GM12801 (cell line): ENCODE measurements around the gene OR52L1.

Experiments used
- TF ChIP-seq, protein P1 (sequence below): IDR thresholded peaks from one replicate; pipeline ENCODE4 v1.5.1; 2011; ENCODE audit warnings: control low read depth; ENCODE audit not compliant: insufficient read length; ENCODE audit errors: extremely low read depth

Gene OR52L1

DNA sequence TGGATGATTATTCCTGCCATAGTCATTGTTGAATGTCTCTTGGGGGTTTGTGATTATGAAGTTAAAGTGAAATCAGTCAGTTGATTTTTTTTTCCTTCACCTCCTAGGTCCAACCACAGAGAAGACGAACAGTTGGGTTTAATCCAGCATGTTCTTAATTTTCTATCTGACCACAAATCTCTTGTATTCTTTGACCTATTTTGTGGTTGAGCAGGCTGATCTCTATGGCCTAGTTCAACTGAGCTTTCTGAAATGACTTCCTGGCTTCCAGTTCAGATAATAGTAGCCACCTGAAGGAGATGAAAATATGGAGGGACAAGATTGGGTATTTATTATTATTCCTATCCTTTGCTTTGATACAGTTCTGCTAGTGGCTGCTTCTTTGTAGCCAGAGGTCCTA is 13.3 kb downstream of the OR52L1 start:
- TF ChIP-seq, protein P1, sequence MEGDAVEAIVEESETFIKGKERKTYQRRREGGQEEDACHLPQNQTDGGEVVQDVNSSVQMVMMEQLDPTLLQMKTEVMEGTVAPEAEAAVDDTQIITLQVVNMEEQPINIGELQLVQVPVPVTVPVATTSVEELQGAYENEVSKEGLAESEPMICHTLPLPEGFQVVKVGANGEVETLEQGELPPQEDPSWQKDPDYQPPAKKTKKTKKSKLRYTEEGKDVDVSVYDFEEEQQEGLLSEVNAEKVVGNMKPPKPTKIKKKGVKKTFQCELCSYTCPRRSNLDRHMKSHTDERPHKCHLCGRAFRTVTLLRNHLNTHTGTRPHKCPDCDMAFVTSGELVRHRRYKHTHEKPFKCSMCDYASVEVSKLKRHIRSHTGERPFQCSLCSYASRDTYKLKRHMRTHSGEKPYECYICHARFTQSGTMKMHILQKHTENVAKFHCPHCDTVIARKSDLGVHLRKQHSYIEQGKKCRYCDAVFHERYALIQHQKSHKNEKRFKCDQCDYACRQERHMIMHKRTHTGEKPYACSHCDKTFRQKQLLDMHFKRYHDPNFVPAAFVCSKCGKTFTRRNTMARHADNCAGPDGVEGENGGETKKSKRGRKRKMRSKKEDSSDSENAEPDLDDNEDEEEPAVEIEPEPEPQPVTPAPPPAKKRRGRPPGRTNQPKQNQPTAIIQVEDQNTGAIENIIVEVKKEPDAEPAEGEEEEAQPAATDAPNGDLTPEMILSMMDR, result no peak

DNA sequence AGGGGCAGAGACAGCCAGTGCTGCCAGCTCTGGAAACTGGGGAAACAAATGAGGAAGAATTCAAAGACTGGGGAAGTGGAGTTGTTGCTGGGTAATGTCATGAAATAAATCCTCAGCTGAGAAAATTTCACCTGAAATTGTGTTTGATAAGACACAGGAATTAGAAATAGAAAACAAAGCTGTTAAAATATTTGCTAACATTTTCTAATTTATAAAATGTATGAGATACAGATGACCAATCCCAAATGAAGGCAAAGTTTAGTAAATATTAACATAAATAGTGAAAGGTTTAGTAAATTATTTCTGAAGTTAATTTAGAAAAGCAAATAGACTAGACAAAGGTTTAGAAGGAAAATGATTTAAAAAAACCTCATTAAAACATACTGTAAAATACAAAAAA is 18.4 kb downstream of the OR52L1 start, which contains the start of gene OR56A5:
Gene OR56A5 (minus strand): TSS at position 101 of the 400 bp plus-strand sequence. CDS start 0 bp downstream, at position 101.
- TF ChIP-seq, protein P1, result no peak

DNA sequence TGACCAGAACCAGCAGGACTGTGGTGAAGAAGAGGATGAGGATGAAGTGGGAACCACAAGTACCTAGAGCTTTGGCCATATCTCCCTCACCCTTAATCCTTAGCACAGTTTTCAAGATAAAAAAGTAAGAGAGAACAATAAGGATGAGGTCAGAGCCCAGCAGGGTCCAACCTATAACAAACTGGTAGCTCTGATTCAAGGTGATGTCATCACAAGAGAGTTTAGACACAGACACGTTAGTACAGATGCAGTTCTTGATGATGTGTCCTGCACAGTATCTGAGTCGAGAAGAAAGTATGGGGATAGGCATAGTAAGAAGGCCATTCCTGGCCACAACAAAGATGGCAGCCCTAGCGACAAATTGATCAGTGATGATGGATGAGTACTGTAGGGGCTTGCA is 19.1 kb downstream of the OR52L1 start:
- TF ChIP-seq, protein P1, result no peak

DNA sequence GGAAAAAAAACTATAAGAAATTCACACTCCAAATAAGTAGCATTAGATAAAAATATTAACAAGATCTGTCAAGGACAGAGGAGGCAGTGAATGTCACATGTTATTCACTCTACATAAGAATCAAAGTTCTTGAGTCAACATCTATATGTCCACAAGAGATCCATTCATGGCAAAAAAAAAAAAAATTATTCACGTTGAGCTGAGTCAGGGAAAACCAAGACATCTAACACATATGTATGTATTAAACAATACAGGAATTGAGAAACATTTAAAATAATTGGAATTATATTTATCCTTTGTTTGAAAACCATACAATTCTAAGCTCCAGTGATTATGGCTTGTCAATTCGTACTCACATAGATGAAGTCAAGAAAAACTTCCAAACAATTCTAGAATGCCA is 19.8 kb downstream of the OR52L1 start:
- TF ChIP-seq, protein P1, result no peak

DNA sequence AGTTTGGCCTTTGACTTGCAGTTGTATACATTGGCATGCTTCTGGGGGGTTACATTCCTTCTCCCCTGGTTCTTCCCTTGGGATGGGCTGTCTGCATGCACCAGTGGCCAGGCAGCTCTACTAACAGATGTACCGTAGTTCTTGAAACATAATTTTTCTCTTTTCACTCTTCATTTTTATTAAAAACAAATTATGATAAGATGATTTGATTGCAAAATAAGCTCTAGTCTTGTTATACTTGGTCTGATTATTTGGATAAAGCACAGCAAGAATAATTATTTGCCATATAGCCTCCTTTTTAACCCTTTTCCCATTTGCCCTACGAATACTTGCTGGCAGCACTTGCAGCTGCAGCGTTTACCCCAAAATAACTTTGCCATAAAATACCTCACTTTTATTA is 31.2 kb downstream of the OR52L1 start:
- TF ChIP-seq, protein P1, result no peak

DNA sequence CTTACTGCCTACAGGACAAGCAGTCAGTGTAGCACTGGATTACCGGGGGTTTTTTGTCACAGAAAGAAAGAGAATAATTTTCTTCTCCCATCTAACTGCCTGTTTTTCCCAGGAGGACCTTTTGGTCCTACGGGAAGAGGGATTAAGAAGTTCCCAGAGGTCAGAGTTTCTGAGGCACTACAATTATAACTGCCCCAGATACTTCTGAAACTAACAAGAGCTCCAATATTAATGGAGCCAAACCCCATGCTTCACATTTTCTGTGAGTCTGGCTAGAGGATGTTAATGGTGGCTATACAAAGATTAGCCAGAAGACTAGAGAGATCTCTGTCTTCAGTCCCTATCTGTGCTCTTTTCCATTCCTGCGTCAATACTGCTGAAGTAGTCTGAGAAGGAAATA is 44.8 kb downstream of the OR52L1 start, which contains the start of gene OR56A3:
Gene OR56A3 (plus strand): TSS at position 301 of the 400 bp plus-strand sequence. CDS start 5,096 bp downstream, outside the sequence.
- TF ChIP-seq, protein P1, result no peak

DNA sequence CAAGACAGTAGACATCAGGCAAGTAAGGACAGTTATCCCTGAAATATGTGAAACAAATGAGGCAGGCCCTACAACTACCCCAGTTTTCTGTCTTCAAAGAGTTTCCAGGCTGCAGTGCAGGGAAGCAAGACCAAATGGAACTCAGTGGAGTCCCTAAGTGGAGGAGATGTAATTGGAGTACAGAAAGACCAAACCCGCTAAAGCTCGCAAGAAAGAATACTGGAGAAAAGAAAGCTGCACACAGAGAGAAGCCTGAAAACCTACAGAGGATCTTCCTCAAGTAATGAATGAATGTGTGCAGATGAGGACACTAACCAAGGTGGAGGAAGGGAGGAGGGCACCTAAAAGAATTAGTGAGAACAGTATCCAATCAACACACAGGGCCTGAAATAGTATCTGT is 46.0 kb downstream of the OR52L1 start:
- TF ChIP-seq, protein P1, result no peak
